A673 (cell line): ENCODE results near the gene ZNF839. TPM values are rescaled to one million over a fixed set of nuclear protein-coding genes. Genes with fewer than 3 reads are reported as not detected.
"Not testable (repeated sequence)": the region's sequence is repeated elsewhere in the genome, so short reads cannot be mapped to it uniquely, and the experiment has no call there.

Experiments used
- BruUV-seq: library from RNA; stranded (reverse); fragments of 400-500 nt; replicated peaks from 2 replicates; lab custom pipeline; 2021; lab: Mats Ljungman, UMichigan
- CTCF ChIA-PET: fragments of 300-600 bp; sonication (Branson Sonifier 250); formaldehyde crosslinking; loops from one replicate; lab custom pipeline; 2022; ENCODE audit warnings: antibody characterized with exemption; lab: Charles Lee
- POLR2A ChIA-PET: fragments of 300-600 bp; sonication (Branson Sonifier 250); formaldehyde crosslinking; loops from one replicate; lab custom pipeline; 2022; ENCODE audit warnings: antibody characterized with exemption; ENCODE audit not compliant: low non-redundant PET; lab: Charles Lee
- DNase-seq: peaks from one replicate; pipeline ENCODE4 v3.0.0-alpha.2; 2015; ENCODE audit warnings: low spot score
- H3K27ac ChIP-seq: fragments of 200-600 bp; sonication (generic); 2 replicates; pipeline ENCODE4 v1.5.1; 2016; ENCODE audit warnings: mixed run types, low read depth, mild to moderate bottlenecking, mixed read lengths, antibody characterized with exemption, low read length; ENCODE audit not compliant: poor library complexity, severe bottlenecking
- H3K27me3 ChIP-seq: fragments of 200-600 bp; sonication (generic); replicated peaks from 2 replicates; pipeline ENCODE4 v1.6.1; 2017; ENCODE audit warnings: mixed run types, low read depth, mild to moderate bottlenecking, mixed read lengths, antibody characterized with exemption, low read length; ENCODE audit not compliant: insufficient read depth, poor library complexity
- H3K36me3 ChIP-seq: fragments of 200-600 bp; sonication (generic); 2 replicates; pipeline ENCODE4 v1.6.1; 2016; ENCODE audit warnings: mixed run types, mild to moderate bottlenecking, mixed read lengths, antibody characterized with exemption, low read length; ENCODE audit not compliant: insufficient read depth, poor library complexity, severe bottlenecking
- H3K4me1 ChIP-seq: fragments of 200-600 bp; sonication (generic); 2 replicates; pipeline ENCODE4 v1.6.1; 2017; ENCODE audit warnings: mixed run types, mild to moderate bottlenecking, mixed read lengths, antibody characterized with exemption, low read length; ENCODE audit not compliant: insufficient read depth, poor library complexity, severe bottlenecking
- H3K4me3 ChIP-seq: fragments of 200-600 bp; sonication (generic); 2 replicates; pipeline ENCODE4 v1.5.1; 2016; ENCODE audit warnings: low read depth, mixed run types, mild to moderate bottlenecking, mixed read lengths, low read length; ENCODE audit not compliant: poor library complexity, severe bottlenecking
- H3K9me3 ChIP-seq: fragments of 200-600 bp; sonication (generic); 2 replicates; pipeline ENCODE4 v1.6.1; 2016; ENCODE audit warnings: mixed run types, low read depth, mild to moderate bottlenecking, mixed read lengths, antibody characterized with exemption, low read length; ENCODE audit not compliant: poor library complexity, severe bottlenecking
- CTCF ChIP-seq: fragments of 300-800, 200-600 bp; sonication (generic); conservative IDR thresholded peaks from 2 replicates; pipeline ENCODE4 v1.5.1; 2017; ENCODE audit warnings: low read depth, mild to moderate bottlenecking, antibody characterized with exemption, low read length, moderate library complexity, mixed read lengths
- EZH2 ChIP-seq: fragments of 200-600 bp; sonication (generic); IDR thresholded peaks from 2 replicates; pipeline ENCODE4 v1.6.1; 2017; ENCODE audit warnings: borderline replicate concordance, low read depth, mild to moderate bottlenecking, mixed read lengths, antibody characterized with exemption, low read length; ENCODE audit not compliant: poor library complexity, severe bottlenecking
- intact Hi-C: fragments of 100-400 bp; cut with micrococcal nuclease; formaldehyde crosslinking; loops from one replicate; pipeline ENCODE4 v1.10.0; 2022; ENCODE audit not compliant: unreplicated experiment
- total RNA-seq: library from RNA; stranded (reverse); gene quantifications from 2 replicates; pipeline ENCODE4 v1.2.3, GENCODE V29; 2021

Gene ZNF839
- total RNA-seq, 1 experiment from 2014 or later: 13.5 TPM

- BruUV-seq: no TSS peak
- Histone ChIP-seq H3K4me1 (no peaks in the 10 kb centered on the region), H3K9me3 (no peaks in the 10 kb centered on the region), H3K4me3 (no peak overlapping the region), H3K27me3 (no peaks in the 10 kb centered on the region), H3K27ac (no peak overlapping the region), H3K36me3 (peaks cover 35% of the 10 kb centered on the region)
- intact Hi-C loops: no loop called here
- POLR2A ChIA-PET: no interaction called here
- no peak for DNase-seq
- TF ChIP-seq EZH2 (no peak), CTCF (no peak)
- CTCF ChIA-PET: no interaction called here
These were observed 28.8 kb downstream of the ZNF839 start for GRCh38 chr14:102348376-102348775.

- no TSS peak for BruUV-seq
- CTCF ChIA-PET: no interaction called here
These were observed 31.5 kb downstream of the ZNF839 start for GRCh38 chr14:102351023-102351422.

GRCh38 chr14:102351593-102351992, 32.0 kb downstream of the ZNF839 start:
- BruUV-seq, H3K27ac ChIP-seq, H3K27me3 ChIP-seq, POLR2A ChIA-PET, H3K9me3 ChIP-seq, H3K4me3 ChIP-seq, intact Hi-C loops, H3K4me1 ChIP-seq, CTCF ChIA-PET: not testable (repeated sequence)
- peak; percentile 11 for DNase-seq
- H3K36me3 ChIP-seq: peaks cover 25% of the 10 kb centered on the region

More at GRCh38 chr14:102351023-102351422, 31.5 kb downstream of the ZNF839 start:
- POLR2A ChIA-PET: no interaction called here
- Histone ChIP-seq H3K27me3 (no peaks in the 10 kb centered on the region), H3K36me3 (peaks cover 25% of the 10 kb centered on the region), H3K9me3 (no peaks in the 10 kb centered on the region), H3K27ac (no peak overlapping the region), H3K4me1 (no peaks in the 10 kb centered on the region), H3K4me3 (no peak overlapping the region)
- TF ChIP-seq CTCF (no peak), EZH2 (no peak)
- intact Hi-C loops: no loop called here
- no peak for DNase-seq

- peaks cover 27% of the 10 kb centered on the region for H3K36me3 ChIP-seq
- no peak for DNase-seq
- H3K27me3 ChIP-seq: no peaks in the 10 kb centered on the region
- H3K4me1 ChIP-seq: no peaks in the 10 kb centered on the region
- intact Hi-C loops: no loop called here
- no peak overlapping the region for H3K27ac ChIP-seq
- no TSS peak for BruUV-seq
- CTCF ChIA-PET: no interaction called here
- H3K4me3 ChIP-seq: no peak overlapping the region
- no peaks in the 10 kb centered on the region for H3K9me3 ChIP-seq
- POLR2A ChIA-PET: no interaction called here
- TF ChIP-seq CTCF: no peak
- TF ChIP-seq EZH2: no peak
These were observed 32.7 kb downstream of the ZNF839 start for GRCh38 chr14:102352213-102352612.
